HepG2 (cell line): ENCODE measurements around the gene PSME3IP1. TPM values are rescaled to one million over a fixed set of nuclear protein-coding genes. Genes with fewer than 3 reads are reported as not detected.
A peak's percentile ranks its signal among the peaks of the same experiment; 100 is the strongest.

ENCODE experiments used
- ADNP ChIP-seq: sonication (generic); formaldehyde crosslinking; IDR thresholded peaks from 2 replicates; pipeline ENCODE4 v1.4.0; 2020; ENCODE audit warnings: missing genetic modification reagents
- ARID5B ChIP-seq: IDR thresholded peaks from 2 replicates; pipeline ENCODE4 v1.4.0; 2020; ENCODE audit warnings: mild to moderate bottlenecking, missing genetic modification reagents
- ATRX ChIP-seq: sonication (generic); formaldehyde crosslinking; IDR thresholded peaks from 2 replicates; pipeline ENCODE4 v1.4.0; 2020; ENCODE audit warnings: missing genetic modification reagents, borderline replicate concordance
- BRF2 ChIP-seq: sonication (generic); formaldehyde crosslinking; IDR thresholded peaks from 2 replicates; pipeline ENCODE4 v1.8.1; 2022; ENCODE audit warnings: mild to moderate bottlenecking, missing genetic modification reagents
- CEBPZ ChIP-seq: IDR thresholded peaks from 2 replicates; pipeline ENCODE4 v1.6.1; 2012; ENCODE audit warnings: low read length, improper control_type of control experiment
- ELF3 ChIP-seq: IDR thresholded peaks from 2 replicates; pipeline ENCODE4 v1.6.1; 2016; ENCODE audit warnings: missing genetic modification reagents, missing compliant biosample characterization
- FOXP1 ChIP-seq, 2 experiments: fragments of 450-650 bp in 1 of 2; IDR thresholded peaks; 2 replicates each; pipeline ENCODE4 v1.6.1; 2017 to 2018; ENCODE audit warnings: antibody characterized with exemption in 1 of 2
- NFATC3 ChIP-seq: sonication (generic); formaldehyde crosslinking; IDR thresholded peaks from 2 replicates; pipeline ENCODE4 v1.5.1; 2020; ENCODE audit warnings: mild to moderate bottlenecking, missing genetic modification reagents
- NPAS2 ChIP-seq: sonication (generic); formaldehyde crosslinking; IDR thresholded peaks from 2 replicates; pipeline ENCODE4 v1.8.0; 2022; ENCODE audit warnings: mild to moderate bottlenecking, missing genetic modification reagents, borderline replicate concordance
- SNAPC5 ChIP-seq: sonication (generic); formaldehyde crosslinking; IDR thresholded peaks from 2 replicates; pipeline ENCODE4 v1.8.1; 2023; ENCODE audit warnings: mild to moderate bottlenecking, missing genetic modification reagents, borderline replicate concordance
- SPEN ChIP-seq: sonication (generic); formaldehyde crosslinking; IDR thresholded peaks from 2 replicates; pipeline ENCODE4 v1.5.1; 2020; ENCODE audit warnings: low read depth, mild to moderate bottlenecking, missing genetic modification reagents
- SSRP1 ChIP-seq: IDR thresholded peaks from 2 replicates; pipeline ENCODE4 v1.6.1; 2016; ENCODE audit warnings: control low read depth
- TFDP1 ChIP-seq: IDR thresholded peaks from 2 replicates; pipeline ENCODE4 v1.6.1; 2016; ENCODE audit warnings: missing compliant biosample characterization, missing genetic modification reagents, borderline replicate concordance
- ZKSCAN1 ChIP-seq: fragments of 150-350 bp; IDR thresholded peaks from 2 replicates; pipeline ENCODE4 v1.6.1; 2014; ENCODE audit warnings: low read length
- ZNF263 ChIP-seq: sonication (generic); formaldehyde crosslinking; IDR thresholded peaks from 2 replicates; pipeline ENCODE4 v1.4.0; 2020; ENCODE audit warnings: missing genetic modification reagents
- ZNF317 ChIP-seq: sonication (generic); formaldehyde crosslinking; IDR thresholded peaks from 2 replicates; pipeline ENCODE4 v1.5.0; 2020; ENCODE audit warnings: mild to moderate bottlenecking, missing genetic modification reagents
- ZNF703 ChIP-seq: sonication (generic); formaldehyde crosslinking; IDR thresholded peaks from 2 replicates; pipeline ENCODE4 v1.5.1; 2020; ENCODE audit warnings: missing genetic modification reagents, mild to moderate bottlenecking, moderate library complexity, borderline replicate concordance
- ZNF747 ChIP-seq: sonication (generic); formaldehyde crosslinking; IDR thresholded peaks from 2 replicates; pipeline ENCODE4 v1.8.1; 2023; ENCODE audit warnings: missing genetic modification reagents, mild to moderate bottlenecking, borderline replicate concordance
- ZSCAN31 ChIP-seq: sonication (generic); formaldehyde crosslinking; IDR thresholded peaks from 2 replicates; pipeline ENCODE4 v1.5.0; 2020; ENCODE audit warnings: low read depth, mild to moderate bottlenecking, missing genetic modification reagents
- polyA plus RNA-seq, 8 experiments: library from polyadenylated mRNA; depleted of rRNA in 3 of 8; stranded (reverse) in 7 of 8; unstranded in 1 of 8; fragments of >200 nt; fragmentation: Illumina TruSeq in 4 of 8; extraction: Trizol in 4 of 8; gene quantifications; 2 replicates each; pipeline versions ENCODE4 v1.2.1 to v1.2.3, GENCODE V29; 2011 to 2016; ENCODE audit warnings: low read depth in 4 of 8, missing spikeins in 1 of 8, mixed read lengths in 1 of 8; ENCODE audit not compliant: insufficient read depth in 1 of 8
- total RNA-seq, 5 experiments: library from RNA; depleted of rRNA; stranded (reverse); fragments of >200 nt; fragmentation: Illumina TruSeq; extraction: Trizol; gene quantifications; 2 replicates each; pipeline ENCODE4 v1.2.3, GENCODE V29; 2016; ENCODE audit warnings: low read depth in 1 of 5

PSME3IP1 gene
- total and polyA plus RNA-seq, 2 of the 13 experiments (the other 11 are each of a cell fraction or from before 2014, with no cell fraction given), result 90.8 to 99.8 TPM

GRCh38 chr16:57185945-57186871 lies at the start of gene PSME3IP1, which contains the start of gene RSPRY1 (continued):
- no peak for TF ChIP-seq NPAS2 (CRISPR knock-in tag)
- no peak for TF ChIP-seq FOXP1 (IDR thresholded peaks at IDR 0.05)
- no peak for TF ChIP-seq FOXP1 (CRISPR knock-in tag; IDR thresholded peaks at IDR 0.05)
- TF ChIP-seq ZSCAN31, result peak; percentile 71
- TF ChIP-seq SPEN, result no peak; the same call in 1 of the 2 replicates
- peak; percentile 58; the same call in 1 of the 2 replicates for TF ChIP-seq ZNF747 (CRISPR knock-in tag)
- TF ChIP-seq TFDP1 (CRISPR knock-in tag), result peak; percentile 5; the same call in 1 of the 2 replicates
- no peak for TF ChIP-seq ZKSCAN1
- no peak; the same call in 1 of the 2 replicates for TF ChIP-seq ZNF263 (CRISPR knock-in tag)
- no peak for TF ChIP-seq NFATC3 (CRISPR knock-in tag)
- TF ChIP-seq ZNF317 (CRISPR knock-in tag), result no peak
- no peak for TF ChIP-seq ADNP (CRISPR knock-in tag)
- TF ChIP-seq ATRX, result no peak
- no peak for TF ChIP-seq SSRP1 (CRISPR knock-in tag)
- TF ChIP-seq ARID5B (CRISPR knock-in tag), result peak; percentile 51; the same call in 1 of the 2 replicates
- TF ChIP-seq CEBPZ, result no peak
- TF ChIP-seq ELF3 (CRISPR knock-in tag), result peak; percentile 38; the same call in 1 of the 2 replicates
- TF ChIP-seq BRF2, result peak; percentile 57; the same call in 1 of the 2 replicates
- TF ChIP-seq SNAPC5 (CRISPR knock-in tag), result no peak
- TF ChIP-seq ZNF703 (CRISPR knock-in tag), result 0 out of 2 replicates have a peak, but pooled peaks have one; percentile 61
